Myocyte (in vitro differentiated cells): ENCODE results near the gene EIF5A. TPM values are rescaled to one million over a fixed set of nuclear protein-coding genes. Genes with fewer than 3 reads are reported as not detected.

Experiments
- DNase-seq: peaks from one replicate; pipeline ENCODE4 v3.0.0-alpha.2; 2012; ENCODE audit warnings: low read depth
- total RNA-seq: library from RNA; depleted of rRNA; stranded (reverse); fragments of >200 nt; gene quantifications from 2 replicates; pipeline ENCODE4 v1.2.3, GENCODE V29; 2014

The EIF5A gene
- total RNA-seq, 1 donor from 2014 or later = 510 TPM

GRCh38 chr17:7313088-7313889 is 5.9 kb downstream of the EIF5A start:
- no peak for DNase-seq

- no peak for DNase-seq
Measured at GRCh38 chr17:7313890-7314718, 6.7 kb downstream of the EIF5A start.

- DNase-seq = peak; percentile 84
Measured at GRCh38 chr17:7314719-7315569, 7.5 kb downstream of the EIF5A start, which contains the start of gene GPS2. TSS of gene GPS2 (minus strand) at chr17:7315360. CDS start at chr17:7315052, 308 bp downstream.

GRCh38 chr17:7315570-7316235 is 8.3 kb downstream of the EIF5A start:
- no peak for DNase-seq

- DNase-seq = no peak
Measured at GRCh38 chr17:7317161-7317803, 9.9 kb downstream of the EIF5A start.

GRCh38 chr17:7318121-7318860 is 10.9 kb downstream of the EIF5A start:
- no peak for DNase-seq

GRCh38 chr17:7321466-7321865 is 14.0 kb downstream of the EIF5A start:
- no peak for DNase-seq

- no peak for DNase-seq
Measured at GRCh38 chr17:7322520-7323194, 15.2 kb downstream of the EIF5A start.

- peak; percentile 30 for DNase-seq
Measured at GRCh38 chr17:7323731-7324437, 16.5 kb downstream of the EIF5A start.

- DNase-seq = no peak
Measured at GRCh38 chr17:7324438-7324779, 17.0 kb downstream of the EIF5A start.

GRCh38 chr17:7325031-7325528 is 17.7 kb downstream of the EIF5A start:
- DNase-seq = no peak

GRCh38 chr17:7326186-7326585 is 18.8 kb downstream of the EIF5A start:
- no peak for DNase-seq

- no peak for DNase-seq
Measured at GRCh38 chr17:7327056-7327455, 19.6 kb downstream of the EIF5A start.

- no peak for DNase-seq
Measured at GRCh38 chr17:7327501-7327900, 20.1 kb downstream of the EIF5A start.

GRCh38 chr17:7328009-7328408 is 20.6 kb downstream of the EIF5A start:
- DNase-seq = no peak

GRCh38 chr17:7328840-7329373 is 21.5 kb downstream of the EIF5A start, which contains the start of gene NEURL4:
TSS of gene NEURL4 (minus strand) at chr17:7329335. CDS start at chr17:7329312, 23 bp downstream.
- DNase-seq = no peak

GRCh38 chr17:7329374-7329996 is 22.1 kb downstream of the EIF5A start:
- DNase-seq = peak; percentile 100
